Kidney (tissue), 14 donors: ENCODE results near the gene MAF. TPM values are rescaled to one million over a fixed set of nuclear protein-coding genes. Genes with fewer than 3 reads are reported as not detected.

Source experiments
- DNase-seq, 5 donors: peaks; one replicate each; pipeline ENCODE4 v3.0.0-alpha.2; 2013 to 2020
- FAIRE-seq: peaks from 2 replicates; lab custom pipeline; 2012; peaks lifted over from hg19 to GRCh38; lab: Jason Lieb, UNC
- H3K27ac ChIP-seq, 2 donors: one replicate each; pipeline ENCODE4 v1.7.0; 2013; ENCODE audit warnings: low read depth in 2 of 2, low read length in 2 of 2, inconsistent platforms in 1 of 2
- H3K27me3 ChIP-seq: one replicate; pipeline ENCODE4 v1.7.1; 2013; ENCODE audit warnings: low read length, inconsistent platforms; ENCODE audit not compliant: control insufficient read depth, insufficient read depth
- H3K36me3 ChIP-seq, 3 donors: one replicate each; pipeline versions ENCODE4 v1.7.0 to v1.7.1; 2013; ENCODE audit warnings: low read length in 3 of 3, control low read depth in 1 of 3, inconsistent platforms in 1 of 3; ENCODE audit not compliant: insufficient read depth in 3 of 3, control insufficient read depth in 2 of 3
- H3K4me1 ChIP-seq, 3 donors: one replicate each; pipeline versions ENCODE4 v1.7.0 to v1.7.1; 2013; ENCODE audit warnings: low read length in 3 of 3, inconsistent platforms in 1 of 3, low read depth in 1 of 3; ENCODE audit not compliant: control insufficient read depth in 2 of 3, insufficient read depth in 2 of 3
- H3K4me3 ChIP-seq, 3 donors: one replicate each; pipeline versions ENCODE4 v1.7.0 to v1.8.1; 2013; ENCODE audit warnings: low read length in 3 of 3, control low read depth in 1 of 3, inconsistent platforms in 1 of 3
- H3K9ac ChIP-seq, 3 donors: one replicate each; pipeline versions ENCODE4 v1.7.0 to v1.7.1; 2013; ENCODE audit warnings: low read length in 3 of 3, control low read depth in 1 of 3, inconsistent platforms in 1 of 3
- H3K9me3 ChIP-seq, 3 donors: one replicate each; pipeline versions ENCODE4 v1.7.0 to v1.7.1; 2013; ENCODE audit warnings: low read length in 3 of 3, control low read depth in 1 of 3, inconsistent platforms in 1 of 3; ENCODE audit not compliant: control insufficient read depth in 2 of 3, insufficient read depth in 1 of 3
- CTCF ChIP-seq: IDR thresholded peaks from 3 replicates; pipeline ENCODE4 v1.5.1; 2012; ENCODE audit warnings: mild to moderate bottlenecking, moderate library complexity, borderline replicate concordance; ENCODE audit not compliant: insufficient read depth; ENCODE audit errors: extremely low read depth
- intact Hi-C: fragments of 100-400 bp; cut with DNase I; formaldehyde crosslinking; loops from one replicate; pipeline ENCODE4 v1.11.1; 2022
- polyA plus RNA-seq: library from polyadenylated mRNA; stranded (reverse); fragments of 350-450 nt; fragmentation: Illumina TruSeq; extraction: RNeasy Lipid Tissue Mini Kit (QIAGEN cat#74804); gene quantifications from one replicate; pipeline ENCODE4 v1.2.3, GENCODE V29; 2014; ENCODE audit warnings: low read depth, low replicate concordance; ENCODE audit not compliant: insufficient read depth
- total RNA-seq: library from RNA; stranded (reverse); fragmentation: NEBNext Ultra II Directional; extraction: Animal tissue kit (Norgen Biotek cat#: 25700); gene quantifications from one replicate; pipeline ENCODE4 v1.2.1, GENCODE V29; 2021
- donor health status: control.
- donor health status: control.
- donor health status: control.
- donor health status: control.
- donor health status: control.
- donor health status: DM: yes; HTN: yes; CAD: no.
- donor health status: Normal renal cell carcinoma (clear cell type).

Gene MAF
- total and polyA plus RNA-seq, 2 donors from 2014 or later: 47.1 to 70.1 TPM

- DNase-seq: peak; percentile 68 to 88 (median 87)
- no peak for FAIRE-seq
- H3K27me3 ChIP-seq: no peaks in the 10 kb centered on the region
- peak overlapping the region; percentile 98 for H3K27ac ChIP-seq
- intact Hi-C loops: no loop called here
- peak overlapping the region; percentile 82 to 86 (median 83) for H3K4me3 ChIP-seq
- peak overlapping the region; percentile 56 to 99 (median 71) for H3K9ac ChIP-seq
- H3K4me1 ChIP-seq: peaks cover 0 to 5% (median 2%) of the 10 kb centered on the region in 3 donors
- no peaks in the 10 kb centered on the region for H3K9me3 ChIP-seq
- peaks cover 0 to 10% (median 0%) of the 10 kb centered on the region in 3 donors for H3K36me3 ChIP-seq
- no peak for TF ChIP-seq CTCF
Measured at GRCh38 chr16:79599837-79600637, 500 bp downstream of the MAF start.

- DNase-seq: peak in 1 of 5 donors; percentile 82
- Histone ChIP-seq H3K36me3 (peaks cover 0 to 10% (median 0%) of the 10 kb centered on the region in 3 donors), H3K27ac (peak overlapping the region; percentile 92 to 93), H3K27me3 (no peaks in the 10 kb centered on the region), H3K4me1 (peaks cover 0 to 7% (median 2%) of the 10 kb centered on the region in 3 donors), H3K9ac (peak overlapping the region; percentile 19 to 71 (median 58)), H3K9me3 (no peaks in the 10 kb centered on the region), H3K4me3 (peak overlapping the region; percentile 69 to 79 (median 78))
- TF ChIP-seq CTCF: no peak
- intact Hi-C loops: no loop called here
- no peak for FAIRE-seq
Measured at GRCh38 chr16:79599256-79599836, 1.2 kb downstream of the MAF start.

GRCh38 chr16:79598348-79599181, 2.0 kb downstream of the MAF start:
- Histone ChIP-seq H3K9ac (peak overlapping the region; percentile 71 to 92 (median 86)), H3K9me3 (no peaks in the 10 kb centered on the region), H3K36me3 (peaks cover 0 to 10% (median 0%) of the 10 kb centered on the region in 3 donors), H3K27ac (peak overlapping the region; percentile 85 to 94), H3K4me1 (peaks cover 0 to 7% (median 2%) of the 10 kb centered on the region in 3 donors), H3K27me3 (no peaks in the 10 kb centered on the region), H3K4me3 (peak overlapping the region; percentile 92 to 97 (median 94))
- FAIRE-seq (no peak), DNase-seq (peak; percentile 88 to 93 (median 92))
- intact Hi-C loops: no loop called here
- TF ChIP-seq CTCF: no peak
